Sigmoid colon (tissue), 7 donors: Measurements from ENCODE around the gene CNIH4. TPM values are rescaled to one million over a fixed set of nuclear protein-coding genes. Genes with fewer than 3 reads are reported as not detected.
"Not testable (repeated sequence)": the region's sequence is repeated elsewhere in the genome, so short reads cannot be mapped to it uniquely, and the experiment has no call there.

ENCODE experiments used
- DNase-seq: peaks from one replicate; pipeline ENCODE4 v3.0.0-alpha.2; 2019
- H3K27ac ChIP-seq, 4 donors: fragments of 200-600 bp; sonication (generic); one replicate each; pipeline ENCODE4 v1.5.1; 2016 to 2019; ENCODE audit warnings: mild to moderate bottlenecking in 1 of 4
- H3K27me3 ChIP-seq, 3 donors: fragments of 200-600 bp; sonication (generic); one replicate each; pipeline ENCODE4 v1.5.1; 2019; ENCODE audit warnings: mild to moderate bottlenecking in 1 of 3
- H3K36me3 ChIP-seq, 4 donors: fragments of 200-600 bp; sonication (generic); one replicate each; pipeline ENCODE4 v1.5.1; 2016 to 2019
- H3K4me1 ChIP-seq, 4 donors: fragments of 200-600 bp; sonication (generic); one replicate each; pipeline ENCODE4 v1.5.1; 2017 to 2019
- H3K4me3 ChIP-seq, 4 donors: fragments of 200-600 bp; sonication (generic); one replicate each; pipeline ENCODE4 v1.5.1; 2017 to 2019; ENCODE audit warnings: mild to moderate bottlenecking in 2 of 4, moderate library complexity in 1 of 4
- H3K9me3 ChIP-seq, 4 donors: fragments of 200-600 bp in 3 of 4; sonication (generic) in 3 of 4; one replicate each; pipeline versions ENCODE4 v1.5.1 to v1.6.1; 2013 to 2019
- CTCF ChIP-seq, 4 experiments: fragments of 450-650 bp in 3 of 4; fragments of 200-600 bp in 1 of 4; IDR thresholded peaks; one replicate each; pipeline ENCODE4 v1.5.1; 2016 to 2019; ENCODE audit warnings: antibody characterized with exemption in 4 of 4, mild to moderate bottlenecking in 3 of 4, moderate library complexity in 2 of 4
- EP300 ChIP-seq, 4 donors: sonication (generic); formaldehyde crosslinking; IDR thresholded peaks; one replicate each; pipeline ENCODE4 v1.6.1; 2017; ENCODE audit warnings: antibody characterized with exemption in 4 of 4
- POLR2A ChIP-seq, 2 donors: fragments of 450-650 bp; IDR thresholded peaks; one replicate each; pipeline ENCODE4 v1.6.1; 2016; ENCODE audit warnings: antibody characterized with exemption in 2 of 2, mild to moderate bottlenecking in 2 of 2, moderate library complexity in 2 of 2
- POLR2AphosphoS5 ChIP-seq, 4 donors: sonication (generic); formaldehyde crosslinking; IDR thresholded peaks; one replicate each; pipeline ENCODE4 v1.6.1; 2017; ENCODE audit warnings: antibody characterized with exemption in 4 of 4
- WGBS, 2 donors: extraction: QIAGEN DNeasy Blood & Tissue Kit; methylation state at CpG; one replicate each; pipeline ENCODE4 v1.1.7; 2013; 5-methylcytosine and 5-hydroxymethylcytosine counted together
- intact Hi-C: fragments of 100-400 bp; cut with DNase I; formaldehyde crosslinking; loops from one replicate; pipeline ENCODE4 v1.15.1; 2023
- polyA plus RNA-seq, 3 donors: library from polyadenylated mRNA; stranded (reverse); fragments of 200-250 nt; gene quantifications; one replicate each; pipeline ENCODE4 v1.2.3, GENCODE V29; 2013
- total RNA-seq, 4 donors: library from RNA; depleted of rRNA; stranded (reverse); fragments of >200 nt; gene quantifications; one replicate each; pipeline ENCODE4 v1.1.0, GENCODE V29; 2016
- donor health status: healthy with polysubstance abuse.
- donor health status: Bipolar disorder and iron deficiency.
- donor health status: healthy.

The CNIH4 gene
- total and polyA plus RNA-seq, 7 donors = 26.0 to 65.5 (median 37.2) TPM

DNA sequence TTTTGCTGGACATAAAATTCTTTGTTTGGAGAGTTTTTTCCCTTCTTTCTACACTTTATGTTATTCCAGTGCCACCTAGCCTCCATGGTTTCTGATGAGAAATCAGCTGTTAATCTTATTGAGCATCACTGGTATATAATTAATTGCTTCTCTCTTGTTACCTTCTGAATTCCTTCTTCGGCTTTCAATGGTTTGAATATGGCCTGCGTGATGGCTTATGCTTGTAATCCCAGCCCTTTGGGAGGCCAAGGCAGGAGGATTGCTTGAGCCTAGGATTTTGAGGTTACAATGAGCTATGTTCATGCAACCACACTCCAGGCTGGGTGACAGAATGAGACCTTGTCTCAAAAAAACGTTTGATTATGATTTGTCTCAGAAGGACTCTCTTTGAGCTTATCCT, 13.0 kb upstream of the CNIH4 start:
- peaks cover 0 to 9% (median 5%) of the 10 kb centered on the region in 4 donors for H3K4me1 ChIP-seq
- H3K9me3 ChIP-seq = peaks cover 0 to 12% (median 6%) of the 10 kb centered on the region in 4 donors
- H3K27ac ChIP-seq = no peak overlapping the region
- TF ChIP-seq POLR2A (IDR thresholded peaks at IDR 0.05) = no peak
- TF ChIP-seq POLR2AphosphoS5 (IDR thresholded peaks at IDR 0.05) = no peak
- no peak for TF ChIP-seq CTCF (IDR thresholded peaks at IDR 0.05)
- TF ChIP-seq EP300 (IDR thresholded peaks at IDR 0.05) = no peak
- DNase-seq = no peak
- no peaks in the 10 kb centered on the region for H3K36me3 ChIP-seq
- intact Hi-C loops = no loop called here
- peaks cover 4 to 17% (median 5%) of the 10 kb centered on the region in 3 donors for H3K27me3 ChIP-seq
- no peak overlapping the region for H3K4me3 ChIP-seq
- 38 to 48% methylated on average over 3 of the region's 3 CpGs for WGBS, 2 donors

DNA sequence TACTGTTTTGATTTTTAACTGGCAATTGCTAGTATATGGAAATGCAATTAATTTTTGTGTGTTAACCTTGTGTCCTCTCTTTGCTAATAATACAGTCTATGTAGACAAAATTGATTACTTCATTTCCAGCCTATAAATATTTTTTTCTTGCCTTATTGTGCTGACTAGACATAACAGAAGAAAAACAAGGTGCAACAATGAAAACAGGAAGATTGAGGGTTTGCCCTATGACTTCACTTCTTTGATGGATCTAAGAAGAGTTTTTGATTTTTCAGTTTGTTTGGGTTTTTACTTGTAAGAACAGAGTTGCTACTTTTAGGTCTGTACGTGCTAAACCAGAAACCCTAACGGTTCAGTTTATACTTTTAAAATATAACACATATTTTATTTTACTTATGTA, 8.5 kb upstream of the CNIH4 start:
- peaks cover 0 to 10% (median 6%) of the 10 kb centered on the region in 4 donors for H3K9me3 ChIP-seq
- H3K27ac ChIP-seq = no peak overlapping the region
- WGBS, 2 donors = 76 to 82% methylated on average over 2 of the region's 2 CpGs
- no peak for DNase-seq
- TF ChIP-seq CTCF (IDR thresholded peaks at IDR 0.05) (no peak), POLR2A (IDR thresholded peaks at IDR 0.05) (no peak), POLR2AphosphoS5 (IDR thresholded peaks at IDR 0.05) (no peak), EP300 (IDR thresholded peaks at IDR 0.05) (no peak)
- intact Hi-C loops = no loop called here
- peaks cover 0 to under 1% (median 0%) of the 10 kb centered on the region in 3 donors for H3K27me3 ChIP-seq
- no peaks in the 10 kb centered on the region for H3K4me1 ChIP-seq
- no peaks in the 10 kb centered on the region for H3K36me3 ChIP-seq
- no peak overlapping the region for H3K4me3 ChIP-seq

GRCh38 chr1:224349716-224350115, 7.0 kb upstream of the CNIH4 start:
- 94% methylated on average over 30 of the region's 30 CpGs for WGBS, 2 donors
- H3K4me3 ChIP-seq, H3K27me3 ChIP-seq, H3K4me1 ChIP-seq, H3K36me3 ChIP-seq, H3K27ac ChIP-seq, intact Hi-C loops, H3K9me3 ChIP-seq, DNase-seq: not testable (repeated sequence)

DNA sequence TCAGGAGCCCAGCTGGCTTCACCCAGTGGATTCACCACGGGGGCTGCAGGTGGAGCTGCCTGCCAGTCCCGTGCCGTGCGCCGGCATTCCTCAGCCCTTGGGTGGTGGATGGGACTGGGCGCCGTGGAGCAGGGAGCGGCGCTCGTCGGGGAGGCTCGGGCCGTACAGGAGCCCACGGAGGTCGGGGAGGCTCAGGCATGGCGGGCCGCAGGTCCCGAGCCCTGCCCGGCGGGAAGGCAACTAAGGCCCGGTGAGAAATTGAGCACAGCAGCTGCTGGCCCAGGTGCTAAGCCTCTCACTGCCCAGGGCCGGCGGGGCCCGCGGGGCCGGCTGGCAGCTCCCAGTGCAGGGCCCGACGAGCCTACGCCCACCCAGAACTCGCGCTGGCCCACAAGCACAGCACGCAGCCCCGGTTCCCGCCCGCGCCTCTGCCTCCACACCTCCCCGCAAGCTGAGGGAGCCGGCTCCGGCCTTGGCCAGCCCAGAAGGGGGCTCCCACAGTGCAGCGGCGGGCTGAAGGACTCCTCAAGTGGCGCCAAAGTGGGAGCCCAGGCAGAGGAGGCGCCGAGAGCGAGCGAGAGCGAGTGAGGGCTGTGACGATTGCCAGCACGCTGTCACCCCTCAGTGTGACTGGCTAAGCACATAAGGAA, 4.1 kb upstream of the CNIH4 start:
- intact Hi-C loops, H3K36me3 ChIP-seq, H3K4me3 ChIP-seq, H3K9me3 ChIP-seq, H3K4me1 ChIP-seq, H3K27ac ChIP-seq, H3K27me3 ChIP-seq, DNase-seq: not testable (repeated sequence)
- WGBS, 2 donors = 95% methylated on average over 49 of the region's 49 CpGs

DNA sequence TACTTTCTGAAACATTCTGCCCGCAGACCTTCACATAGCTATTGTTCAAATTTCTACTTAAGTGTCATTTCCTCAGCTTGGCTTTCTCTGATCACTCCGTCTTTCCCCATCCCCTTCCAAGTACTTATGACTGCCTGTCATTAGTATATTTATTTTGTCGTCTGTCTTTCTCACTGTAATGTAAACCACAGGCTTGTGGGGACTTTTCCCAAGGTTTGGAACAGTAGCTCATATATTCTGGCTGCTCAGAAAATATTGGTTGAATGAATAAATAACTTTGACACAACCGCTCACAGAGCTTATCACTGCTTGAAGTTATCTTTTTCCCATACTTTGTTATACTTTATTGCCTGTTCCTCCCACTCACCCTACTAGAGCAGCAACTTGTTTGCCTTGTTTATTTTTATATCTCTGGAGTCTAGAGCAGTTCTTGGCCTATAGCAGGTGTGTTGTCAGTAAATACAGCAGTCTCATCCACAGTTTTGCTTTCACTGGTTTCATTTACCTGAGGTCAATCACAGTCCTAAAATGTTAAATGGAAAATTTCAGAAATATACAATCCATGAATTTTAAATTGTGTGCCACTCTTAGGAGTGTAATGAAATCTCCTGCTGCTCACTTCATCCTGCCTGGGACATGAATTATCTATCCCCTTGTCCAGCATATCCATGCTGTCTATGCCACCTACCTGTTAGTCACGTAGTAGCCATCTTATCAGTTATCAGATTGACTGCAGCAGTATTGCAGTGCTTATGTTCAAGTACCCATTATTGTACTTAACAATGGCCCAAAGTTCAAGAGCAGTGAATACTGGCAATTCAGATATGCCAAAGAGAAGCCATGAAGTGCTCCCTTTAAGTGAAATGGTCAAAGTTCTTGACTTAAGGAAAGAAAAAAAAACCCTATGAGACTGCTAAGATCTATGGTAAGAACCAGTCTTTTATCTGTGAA, 2.4 kb upstream of the CNIH4 start:
- Histone ChIP-seq H3K27ac (no peak overlapping the region), H3K36me3 (no peaks in the 10 kb centered on the region), H3K4me3 (no peak overlapping the region), H3K4me1 (peaks cover 0 to 21% (median 18%) of the 10 kb centered on the region in 4 donors), H3K9me3 (no peaks in the 10 kb centered on the region), H3K27me3 (no peaks in the 10 kb centered on the region)
- WGBS, 2 donors = 23 to 63% methylated on average over 5 of the region's 5 CpGs
- TF ChIP-seq EP300 (IDR thresholded peaks at IDR 0.05) = no peak
- no peak for TF ChIP-seq CTCF (IDR thresholded peaks at IDR 0.05)
- no peak for TF ChIP-seq POLR2AphosphoS5 (IDR thresholded peaks at IDR 0.05)
- TF ChIP-seq POLR2A (IDR thresholded peaks at IDR 0.05) = no peak
- intact Hi-C loops = no loop called here
- DNase-seq = no peak
